ENCODE measurements around the gene ARMC7.

Gene ARMC7

DNA sequence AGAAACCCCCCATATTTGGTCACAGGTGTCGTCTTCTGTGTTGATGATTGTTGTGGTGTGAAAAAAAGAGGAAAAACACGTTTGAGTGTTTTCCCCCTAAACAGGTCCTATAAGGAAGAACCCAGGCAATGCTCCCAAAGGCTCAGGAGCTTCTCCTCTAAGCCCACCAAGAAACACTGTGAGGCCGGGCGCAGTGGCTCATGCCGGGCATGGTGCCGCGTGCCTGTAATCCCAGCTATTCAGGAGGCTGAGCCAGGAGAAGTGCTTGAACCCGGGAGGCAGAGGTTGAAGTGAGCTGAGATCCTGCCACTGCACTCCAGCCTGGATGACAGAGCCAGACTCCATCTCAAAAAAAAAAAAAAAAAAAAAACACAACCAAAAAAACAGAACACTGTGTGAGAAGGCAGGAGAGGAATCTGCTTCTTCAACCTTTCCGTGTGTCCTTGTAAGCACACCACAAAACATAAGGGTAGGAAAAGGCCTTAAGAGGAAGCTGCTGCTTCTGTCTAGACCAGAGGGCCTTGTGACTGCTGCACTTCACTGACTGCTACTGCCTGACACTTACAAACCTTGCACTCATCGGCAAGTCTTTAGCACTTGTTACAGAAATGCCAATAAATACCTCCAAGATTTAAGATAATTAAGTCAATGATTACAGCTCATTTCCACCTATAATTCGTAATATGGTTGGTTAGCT lies 35.2 kb downstream of the ARMC7 start:
- no peaks in the 10 kb centered on the region for H3K4me1 ChIP-seq (ENCODE audit: insufficient read depth, insufficient read length)
- DNase-seq (ENCODE audit: low read depth, low spot score): no peak
- no peak for TF ChIP-seq ZNF274 (IDR thresholded peaks at IDR 0.05; ENCODE audit: low read depth, low read length)
- H3K27me3 ChIP-seq (ENCODE audit: insufficient read depth, insufficient read length): no peaks in the 10 kb centered on the region
- peaks cover 92% of the 10 kb centered on the region for H3K36me3 ChIP-seq (ENCODE audit: insufficient read depth, insufficient read length, low read length)
- H3K9me3 ChIP-seq (ENCODE audit: insufficient read depth, low read length): no peaks in the 10 kb centered on the region
- no peak overlapping the region for H3K4me3 ChIP-seq (ENCODE audit: insufficient read length, low read depth)
- H3K9ac ChIP-seq (ENCODE audit: insufficient read length, low read depth): no peak overlapping the region

DNA sequence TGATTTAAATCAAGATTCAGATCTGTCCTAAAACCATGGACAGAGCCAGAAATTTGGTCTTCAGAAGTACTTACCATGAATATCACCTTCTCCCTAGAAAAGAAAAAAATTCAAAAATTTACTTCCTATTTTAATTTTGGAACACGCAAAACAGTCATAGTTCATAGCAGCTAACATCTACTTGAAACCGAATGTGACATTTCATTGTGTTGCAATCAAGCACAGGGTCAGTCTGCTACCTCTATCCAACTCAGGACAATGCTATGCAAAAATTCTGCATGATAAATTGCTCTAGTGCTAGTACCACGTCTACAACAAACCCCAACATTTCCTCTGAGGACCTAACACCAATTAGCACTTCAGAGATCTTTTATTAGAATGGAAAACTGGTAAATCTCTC lies 36.8 kb downstream of the ARMC7 start:
- Histone ChIP-seq H3K27me3 (ENCODE audit: insufficient read depth, insufficient read length) (no peaks in the 10 kb centered on the region), H3K4me3 (ENCODE audit: insufficient read length, low read depth) (no peak overlapping the region), H3K9me3 (ENCODE audit: insufficient read depth, low read length) (no peaks in the 10 kb centered on the region), H3K9ac (ENCODE audit: insufficient read length, low read depth) (no peak overlapping the region), H3K4me1 (ENCODE audit: insufficient read depth, insufficient read length) (no peaks in the 10 kb centered on the region), H3K36me3 (ENCODE audit: insufficient read depth, insufficient read length, low read length) (peaks cover 77% of the 10 kb centered on the region)
- no peak for DNase-seq (ENCODE audit: low read depth, low spot score)
- TF ChIP-seq SUZ12 (IDR thresholded peaks at IDR 0.05; ENCODE audit: extremely low read depth, insufficient read depth, insufficient read length) (no peak), ZNF274 (IDR thresholded peaks at IDR 0.05; ENCODE audit: low read depth, low read length) (no peak), YY1 (IDR thresholded peaks at IDR 0.05; ENCODE audit: insufficient read depth, insufficient read length) (no peak)

DNA sequence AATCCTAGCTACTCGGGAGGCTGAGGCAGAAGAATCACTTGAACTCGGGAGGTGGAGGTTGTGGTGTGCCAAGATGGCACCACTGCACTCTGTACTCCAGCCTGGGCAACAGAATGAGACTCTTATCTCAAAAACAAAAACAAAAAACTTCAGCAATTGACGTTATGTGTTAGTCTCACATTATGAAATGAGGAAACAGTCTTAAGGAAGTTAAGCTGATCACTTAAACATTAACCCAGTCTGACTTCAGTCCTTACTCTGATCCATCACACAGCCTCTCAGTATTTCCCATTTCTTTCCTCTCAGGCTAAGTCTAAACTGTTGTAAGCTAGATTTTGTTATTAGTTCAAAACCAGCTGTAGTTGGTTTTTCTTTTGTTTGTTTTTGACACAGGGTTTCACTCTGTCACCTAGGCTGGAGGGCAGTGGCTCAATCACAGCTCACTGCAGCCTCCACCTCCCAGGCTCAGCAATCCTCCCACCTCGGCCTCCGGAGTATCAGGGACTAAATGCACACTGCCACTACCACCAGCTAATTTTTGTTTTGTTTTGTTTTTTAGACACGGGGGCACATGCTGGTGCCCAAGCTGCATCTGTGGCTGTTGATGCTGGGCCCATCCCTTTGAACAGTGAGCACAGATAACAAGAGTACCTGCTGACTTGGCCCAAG lies 38.2 kb downstream of the ARMC7 start:
- H3K4me1 ChIP-seq (ENCODE audit: insufficient read depth, insufficient read length): no peaks in the 10 kb centered on the region
- H3K9ac ChIP-seq (ENCODE audit: insufficient read length, low read depth): no peak overlapping the region
- H3K36me3 ChIP-seq (ENCODE audit: insufficient read depth, insufficient read length, low read length): peaks cover 78% of the 10 kb centered on the region
- DNase-seq (ENCODE audit: low read depth, low spot score): no peak
- TF ChIP-seq ZNF274 (IDR thresholded peaks at IDR 0.05; ENCODE audit: low read depth, low read length) (no peak), YY1 (IDR thresholded peaks at IDR 0.05; ENCODE audit: insufficient read depth, insufficient read length) (no peak), SUZ12 (IDR thresholded peaks at IDR 0.05; ENCODE audit: extremely low read depth, insufficient read depth, insufficient read length) (no peak)
- no peaks in the 10 kb centered on the region for H3K27me3 ChIP-seq (ENCODE audit: insufficient read depth, insufficient read length)
- H3K9me3 ChIP-seq (ENCODE audit: insufficient read depth, low read length): no peaks in the 10 kb centered on the region
- H3K4me3 ChIP-seq (ENCODE audit: insufficient read length, low read depth): no peak overlapping the region

DNA sequence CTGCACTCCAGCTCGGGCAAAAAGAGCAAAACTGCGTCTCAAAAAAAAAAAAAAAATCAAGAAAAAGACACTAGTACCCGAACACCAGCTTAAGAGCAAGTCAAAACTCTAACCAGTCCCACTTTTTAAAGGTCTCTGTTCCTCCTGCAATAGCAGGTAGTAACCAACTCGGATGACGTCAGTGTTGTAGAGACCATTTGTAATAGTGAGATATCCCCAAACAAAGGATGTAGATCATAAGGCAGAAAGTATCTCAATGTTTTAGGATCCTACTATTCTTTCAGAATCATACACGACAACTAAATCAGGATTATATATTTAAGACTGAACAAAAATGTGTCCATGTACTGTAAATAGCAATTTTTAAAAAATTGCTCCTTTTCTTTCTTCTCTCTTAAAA lies 42.2 kb downstream of the ARMC7 start:
- H3K9me3 ChIP-seq (ENCODE audit: insufficient read depth, low read length): no peaks in the 10 kb centered on the region
- DNase-seq (ENCODE audit: low read depth, low spot score): no peak
- no peak for TF ChIP-seq ZNF274 (IDR thresholded peaks at IDR 0.05; ENCODE audit: low read depth, low read length)
- no peak for TF ChIP-seq YY1 (IDR thresholded peaks at IDR 0.05; ENCODE audit: insufficient read depth, insufficient read length)
- TF ChIP-seq SUZ12 (IDR thresholded peaks at IDR 0.05; ENCODE audit: extremely low read depth, insufficient read depth, insufficient read length): no peak
- H3K4me1 ChIP-seq (ENCODE audit: insufficient read depth, insufficient read length): peaks cover 2% of the 10 kb centered on the region
- peak overlapping the region; percentile 46 for H3K9ac ChIP-seq (ENCODE audit: insufficient read length, low read depth)
- no peaks in the 10 kb centered on the region for H3K27me3 ChIP-seq (ENCODE audit: insufficient read depth, insufficient read length)
- peak overlapping the region; percentile 12 for H3K4me3 ChIP-seq (ENCODE audit: insufficient read length, low read depth)
- H3K36me3 ChIP-seq (ENCODE audit: insufficient read depth, insufficient read length, low read length): peaks cover 44% of the 10 kb centered on the region

DNA sequence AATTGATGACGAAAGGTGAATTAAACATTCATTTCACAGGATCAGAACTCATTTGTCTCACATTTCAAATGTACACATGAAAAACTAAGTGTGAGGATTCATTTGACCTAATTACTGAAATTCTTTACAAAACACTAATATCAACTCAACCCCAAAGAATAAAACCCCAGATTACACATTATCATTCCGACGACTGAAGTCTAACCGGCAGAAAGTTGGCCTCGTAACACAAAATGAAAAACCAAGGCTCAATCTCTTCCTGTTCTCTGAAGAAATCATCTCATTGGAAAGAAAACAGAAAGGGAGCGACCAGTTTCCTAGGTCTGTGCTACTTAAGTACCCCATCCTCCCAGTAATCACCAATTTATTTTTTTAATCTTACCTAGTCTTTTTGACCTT lies 42.8 kb downstream of the ARMC7 start:
- H3K9ac ChIP-seq (ENCODE audit: insufficient read length, low read depth): peak overlapping the region; percentile 69
- peaks cover 38% of the 10 kb centered on the region for H3K36me3 ChIP-seq (ENCODE audit: insufficient read depth, insufficient read length, low read length)
- peaks cover 2% of the 10 kb centered on the region for H3K4me1 ChIP-seq (ENCODE audit: insufficient read depth, insufficient read length)
- H3K4me3 ChIP-seq (ENCODE audit: insufficient read length, low read depth): peak overlapping the region; percentile 99
- no peaks in the 10 kb centered on the region for H3K9me3 ChIP-seq (ENCODE audit: insufficient read depth, low read length)
- DNase-seq (ENCODE audit: low read depth, low spot score): no peak
- no peaks in the 10 kb centered on the region for H3K27me3 ChIP-seq (ENCODE audit: insufficient read depth, insufficient read length)
- TF ChIP-seq ZNF274 (IDR thresholded peaks at IDR 0.05; ENCODE audit: low read depth, low read length) (no peak), YY1 (IDR thresholded peaks at IDR 0.05; ENCODE audit: insufficient read depth, insufficient read length) (no peak), SUZ12 (IDR thresholded peaks at IDR 0.05; ENCODE audit: extremely low read depth, insufficient read depth, insufficient read length) (no peak)

DNA sequence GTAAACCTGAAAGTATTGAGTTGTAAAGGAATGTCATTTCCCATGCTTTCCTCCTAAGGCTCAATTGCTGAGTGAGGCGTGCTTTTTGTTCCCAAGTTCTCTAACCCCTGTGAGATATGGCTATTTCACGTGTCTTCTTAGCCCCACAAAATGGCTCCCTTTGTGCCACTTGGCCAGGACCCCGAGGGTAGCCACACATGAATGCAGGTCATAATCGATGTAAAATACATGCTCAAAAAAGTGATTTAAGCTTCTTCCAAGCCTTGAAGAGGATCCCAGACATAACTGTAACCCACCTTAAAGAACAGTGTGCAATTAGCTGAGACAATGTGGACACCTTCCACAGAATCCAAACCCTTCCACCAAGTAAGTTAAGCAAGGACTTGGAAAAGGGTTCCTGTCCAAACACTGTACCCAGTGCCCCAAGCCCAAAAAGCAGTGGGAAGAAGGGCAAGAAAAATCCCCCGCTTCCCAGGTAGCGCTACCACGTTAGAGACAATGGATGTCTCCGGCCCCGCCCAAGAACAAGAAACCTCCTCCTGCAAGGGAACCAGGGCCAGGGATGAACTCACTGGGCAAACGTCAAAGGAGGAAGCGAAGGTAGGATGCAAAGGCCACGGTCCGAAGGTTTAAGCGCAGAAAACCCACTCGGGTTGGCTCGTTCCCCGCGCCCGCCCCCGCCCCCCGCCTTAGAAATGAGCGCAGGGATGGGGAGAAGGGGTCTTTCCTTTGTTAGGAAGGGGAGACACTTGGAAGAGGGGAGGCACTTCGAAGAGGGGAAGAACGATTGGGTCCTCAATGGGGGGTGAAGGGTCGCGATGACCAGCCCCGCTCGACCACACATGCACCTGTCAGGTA lies 43.4 kb downstream of the ARMC7 start:
- Histone ChIP-seq H3K9ac (ENCODE audit: insufficient read length, low read depth) (peak overlapping the region; percentile 99), H3K27me3 (ENCODE audit: insufficient read depth, insufficient read length) (no peaks in the 10 kb centered on the region), H3K4me3 (ENCODE audit: insufficient read length, low read depth) (peak overlapping the region; percentile 99), H3K9me3 (ENCODE audit: insufficient read depth, low read length) (no peaks in the 10 kb centered on the region), H3K4me1 (ENCODE audit: insufficient read depth, insufficient read length) (peaks cover 2% of the 10 kb centered on the region), H3K36me3 (ENCODE audit: insufficient read depth, insufficient read length, low read length) (peaks cover 32% of the 10 kb centered on the region)
- DNase-seq (ENCODE audit: low read depth, low spot score): no peak
- TF ChIP-seq YY1 (IDR thresholded peaks at IDR 0.05; ENCODE audit: insufficient read depth, insufficient read length) (peak; percentile 14), ZNF274 (IDR thresholded peaks at IDR 0.05; ENCODE audit: low read depth, low read length) (no peak)

DNA sequence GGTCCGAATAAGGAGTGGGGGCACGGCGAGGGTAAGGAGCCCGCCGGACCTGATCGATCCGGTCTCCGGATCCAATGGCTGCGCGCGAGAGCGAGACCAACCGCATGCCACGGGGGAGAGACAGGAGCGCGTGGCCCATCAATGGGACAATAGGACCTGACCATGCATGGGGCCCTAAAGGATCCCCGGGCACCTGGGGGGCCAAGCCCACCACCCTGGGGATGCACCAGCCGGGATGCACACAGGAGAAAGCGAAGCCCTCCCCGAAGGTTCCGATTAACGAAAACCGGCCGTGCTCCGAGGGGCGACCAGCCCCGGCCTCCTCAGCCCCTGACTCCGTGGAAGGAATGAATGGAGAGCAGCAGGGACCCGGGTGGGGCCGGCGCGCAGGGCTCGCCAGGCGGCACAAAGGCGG lies 44.0 kb downstream of the ARMC7 start:
- no peak for DNase-seq (ENCODE audit: low read depth, low spot score)

More for the DNA sequence above, 44.0 kb downstream of the ARMC7 start:
- TF ChIP-seq YY1 (IDR thresholded peaks at IDR 0.05; ENCODE audit: insufficient read depth, insufficient read length): no peak
- TF ChIP-seq SUZ12 (IDR thresholded peaks at IDR 0.05; ENCODE audit: extremely low read depth, insufficient read depth, insufficient read length): no peak
- no peak for TF ChIP-seq ZNF274 (IDR thresholded peaks at IDR 0.05; ENCODE audit: low read depth, low read length)
- Histone ChIP-seq H3K27me3 (ENCODE audit: insufficient read depth, insufficient read length) (no peaks in the 10 kb centered on the region), H3K4me1 (ENCODE audit: insufficient read depth, insufficient read length) (peaks cover 2% of the 10 kb centered on the region), H3K9ac (ENCODE audit: insufficient read length, low read depth) (peak overlapping the region; percentile 99), H3K36me3 (ENCODE audit: insufficient read depth, insufficient read length, low read length) (peaks cover 25% of the 10 kb centered on the region), H3K9me3 (ENCODE audit: insufficient read depth, low read length) (no peaks in the 10 kb centered on the region), H3K4me3 (ENCODE audit: insufficient read length, low read depth) (peak overlapping the region; percentile 99)

Data from NT2/D1 (cell line).